GM19463 (cell line): ENCODE measurements around the gene PI16.

Experiments used
- ATAC-seq: cut with Tn5 transposase; IDR thresholded peaks from one replicate; pipeline ENCODE4 v1.9.1; 2021; ENCODE audit warnings: mild to moderate bottlenecking, moderate library complexity; ENCODE audit not compliant: unreplicated experiment

PI16 gene

DNA sequence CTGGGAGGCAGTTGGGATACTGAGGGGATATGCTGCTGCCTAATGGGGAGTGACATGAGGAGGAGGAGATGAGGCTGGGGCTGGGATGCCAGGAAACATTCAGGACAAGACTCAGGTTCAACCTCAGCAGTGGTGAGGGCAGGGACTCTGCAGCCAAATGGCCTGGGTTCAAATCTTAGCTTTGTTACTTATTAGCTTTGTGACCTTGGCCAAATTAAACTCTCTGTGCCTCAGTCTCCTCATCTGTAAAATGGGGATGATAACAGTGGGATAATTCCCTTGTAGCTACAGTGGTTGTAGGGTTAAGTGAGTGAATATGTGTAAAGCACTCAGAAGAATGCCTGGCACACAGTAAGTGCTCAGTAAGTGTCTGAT, 1.9 kb downstream of the PI16 start:
- ATAC-seq = no peak

GRCh38 chr6:36957773-36958271, 3.3 kb downstream of the PI16 start:
- no peak for ATAC-seq

DNA sequence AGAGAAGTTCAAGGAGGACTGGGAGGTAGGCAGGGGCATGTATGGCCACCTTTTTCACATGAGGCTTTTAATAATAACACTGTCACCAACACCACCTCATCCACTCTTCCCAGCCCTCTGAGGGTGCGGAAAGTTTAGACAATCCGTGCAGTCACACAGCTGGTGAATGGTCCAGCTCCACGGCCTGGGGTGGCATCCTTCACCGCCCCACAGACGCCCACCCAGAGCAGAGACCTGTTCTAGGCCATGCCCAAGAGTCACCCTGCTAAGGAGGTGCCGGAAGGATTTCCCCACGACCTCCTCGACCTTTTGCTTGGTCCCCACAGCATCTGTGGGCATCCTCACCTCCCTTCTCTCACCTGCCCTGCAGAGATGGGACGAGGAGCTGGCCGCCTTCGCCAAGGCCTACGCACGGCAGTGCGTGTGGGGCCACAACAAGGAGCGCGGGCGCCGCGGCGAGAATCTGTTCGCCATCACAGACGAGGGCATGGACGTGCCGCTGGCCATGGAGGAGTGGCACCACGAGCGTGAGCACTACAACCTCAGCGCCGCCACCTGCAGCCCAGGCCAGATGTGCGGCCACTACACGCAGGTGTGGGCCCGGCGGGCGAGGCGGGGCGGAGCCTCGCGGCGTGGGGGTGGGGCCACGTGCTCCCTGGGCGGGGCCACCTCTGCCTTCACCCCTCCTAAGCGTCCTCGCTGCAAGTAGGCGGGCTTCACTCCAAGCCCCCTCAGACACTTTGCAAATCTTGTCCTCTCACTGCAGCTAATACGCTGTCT, 4.4 kb downstream of the PI16 start:
- no peak for ATAC-seq

DNA sequence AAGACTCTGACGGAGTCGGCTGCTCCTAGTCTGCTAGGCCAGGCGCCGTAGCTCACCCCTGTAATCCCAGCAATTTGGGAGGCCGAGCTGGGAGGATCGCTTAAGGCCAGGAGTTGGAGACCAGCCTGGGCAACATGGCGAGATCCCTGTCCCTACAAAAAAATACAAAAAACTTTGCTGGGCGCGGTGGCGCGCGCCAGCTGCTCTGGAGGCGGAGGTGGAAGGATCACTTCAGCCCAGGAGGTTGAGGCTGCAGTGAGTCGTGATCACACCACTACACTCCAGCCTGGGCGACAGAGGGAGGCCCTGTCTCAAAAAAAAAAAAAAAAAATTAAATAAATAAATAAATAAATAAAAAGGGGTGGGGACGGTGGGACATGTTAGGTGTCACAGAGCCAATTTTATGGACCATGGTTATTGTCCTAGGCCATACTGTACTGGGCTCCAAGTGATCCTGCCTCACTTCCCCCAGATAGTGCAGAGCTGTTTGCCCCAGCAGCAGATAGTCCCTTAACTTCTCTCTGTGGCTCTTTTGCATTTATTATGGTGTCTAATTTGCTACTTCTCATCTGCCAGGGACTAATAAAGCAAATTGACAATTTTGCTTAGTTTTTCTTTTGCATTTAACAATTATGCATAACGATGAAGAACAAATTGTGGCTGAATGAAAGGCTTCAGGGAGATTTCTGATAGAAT, 5.2 kb downstream of the PI16 start:
- ATAC-seq = no peak

DNA sequence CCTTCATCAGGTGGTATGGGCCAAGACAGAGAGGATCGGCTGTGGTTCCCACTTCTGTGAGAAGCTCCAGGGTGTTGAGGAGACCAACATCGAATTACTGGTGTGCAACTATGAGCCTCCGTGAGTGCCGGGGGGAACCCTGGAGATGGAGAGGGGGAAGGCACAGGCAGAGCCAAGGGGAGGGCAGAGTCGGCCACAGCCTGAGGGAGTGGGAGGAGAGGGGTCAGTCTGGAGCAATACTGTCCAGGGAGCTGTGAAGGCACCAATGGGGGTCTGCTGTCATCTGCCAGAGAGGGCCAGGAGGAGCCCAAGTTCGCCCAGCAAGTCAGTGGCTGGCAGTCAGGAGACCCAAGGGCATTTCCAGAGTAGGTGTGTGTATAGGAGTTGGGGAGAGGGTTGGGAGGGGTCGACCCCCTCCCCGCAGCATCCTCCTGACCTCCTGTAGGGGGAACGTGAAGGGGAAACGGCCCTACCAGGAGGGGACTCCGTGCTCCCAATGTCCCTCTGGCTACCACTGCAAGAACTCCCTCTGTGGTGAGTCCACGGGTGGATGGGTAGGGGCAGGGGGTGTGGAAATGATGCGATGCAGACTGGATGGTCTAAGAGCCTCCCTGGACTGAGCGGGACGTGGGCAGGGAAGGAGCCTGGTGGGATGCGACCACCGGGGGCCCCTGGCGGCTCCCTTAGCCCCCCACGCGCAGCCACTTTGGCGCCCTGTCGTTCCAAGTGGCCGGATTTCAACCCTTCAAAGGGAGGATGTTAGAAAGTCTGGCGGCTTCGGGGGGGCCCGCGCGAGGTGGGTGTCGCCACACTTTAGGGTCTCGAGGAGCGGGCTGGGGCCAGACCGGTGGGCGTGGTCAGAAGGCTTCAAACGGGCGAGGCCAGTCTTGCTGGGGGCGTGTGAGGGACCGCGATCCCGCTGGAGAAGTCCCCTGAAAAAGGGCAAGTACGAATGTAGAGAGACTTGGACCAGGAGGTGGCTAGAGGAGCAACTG, 7.2 kb downstream of the PI16 start:
- ATAC-seq = no peak

DNA sequence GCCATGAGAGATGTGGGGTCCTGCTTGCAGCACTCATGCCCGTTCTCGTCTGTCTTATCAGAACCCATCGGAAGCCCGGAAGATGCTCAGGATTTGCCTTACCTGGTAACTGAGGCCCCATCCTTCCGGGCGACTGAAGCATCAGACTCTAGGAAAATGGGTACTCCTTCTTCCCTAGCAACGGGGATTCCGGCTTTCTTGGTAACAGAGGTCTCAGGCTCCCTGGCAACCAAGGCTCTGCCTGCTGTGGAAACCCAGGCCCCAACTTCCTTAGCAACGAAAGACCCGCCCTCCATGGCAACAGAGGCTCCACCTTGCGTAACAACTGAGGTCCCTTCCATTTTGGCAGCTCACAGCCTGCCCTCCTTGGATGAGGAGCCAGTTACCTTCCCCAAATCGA, 8.3 kb downstream of the PI16 start:
- no peak for ATAC-seq

DNA sequence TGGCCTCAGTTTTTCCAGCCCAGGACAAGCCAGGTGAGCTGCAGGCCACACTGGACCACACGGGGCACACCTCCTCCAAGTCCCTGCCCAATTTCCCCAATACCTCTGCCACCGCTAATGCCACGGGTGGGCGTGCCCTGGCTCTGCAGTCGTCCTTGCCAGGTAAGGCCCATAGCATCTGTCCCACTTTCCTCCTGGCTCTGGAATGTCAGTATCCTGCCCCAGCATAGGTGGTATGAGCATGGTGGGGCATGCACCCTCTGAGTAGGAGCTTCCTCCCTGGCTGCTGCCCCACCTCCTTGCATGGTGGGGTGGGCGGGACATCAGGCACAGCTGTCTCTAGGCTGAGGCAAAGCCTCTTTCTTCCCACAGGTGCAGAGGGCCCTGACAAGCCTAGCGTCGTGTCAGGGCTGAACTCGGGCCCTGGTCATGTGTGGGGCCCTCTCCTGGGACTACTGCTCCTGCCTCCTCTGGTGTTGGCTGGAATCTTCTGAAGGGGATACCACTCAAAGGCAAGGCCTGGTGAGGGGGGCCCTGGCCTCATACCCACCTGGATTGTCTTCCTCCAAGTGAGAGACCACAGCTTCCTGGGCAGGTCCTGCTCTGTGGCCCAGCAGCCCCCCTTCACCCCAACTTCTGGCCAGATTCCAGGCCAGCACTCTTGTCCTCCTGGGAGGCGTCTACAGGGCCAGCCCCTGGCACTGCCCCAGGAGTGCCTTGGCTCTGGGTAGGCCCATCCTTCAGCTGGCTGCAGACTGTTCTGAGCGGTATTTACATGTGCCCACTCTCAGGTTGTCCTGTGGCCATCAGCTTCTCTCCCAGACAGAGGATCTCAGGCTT, 9.1 kb downstream of the PI16 start:
- no peak for ATAC-seq

DNA sequence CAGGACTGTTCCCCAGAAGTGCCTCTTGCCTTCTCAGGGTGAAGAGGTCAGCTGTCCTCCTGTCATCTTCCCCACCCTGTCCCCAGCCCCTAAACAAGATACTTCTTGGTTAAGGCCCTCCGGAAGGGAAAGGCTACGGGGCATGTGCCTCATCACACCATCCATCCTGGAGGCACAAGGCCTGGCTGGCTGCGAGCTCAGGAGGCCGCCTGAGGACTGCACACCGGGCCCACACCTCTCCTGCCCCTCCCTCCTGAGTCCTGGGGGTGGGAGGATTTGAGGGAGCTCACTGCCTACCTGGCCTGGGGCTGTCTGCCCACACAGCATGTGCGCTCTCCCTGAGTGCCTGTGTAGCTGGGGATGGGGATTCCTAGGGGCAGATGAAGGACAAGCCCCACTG, 9.8 kb downstream of the PI16 start:
- no peak for ATAC-seq

GRCh38 chr6:36964908-36965307, 10.4 kb downstream of the PI16 start:
- ATAC-seq = no peak

DNA sequence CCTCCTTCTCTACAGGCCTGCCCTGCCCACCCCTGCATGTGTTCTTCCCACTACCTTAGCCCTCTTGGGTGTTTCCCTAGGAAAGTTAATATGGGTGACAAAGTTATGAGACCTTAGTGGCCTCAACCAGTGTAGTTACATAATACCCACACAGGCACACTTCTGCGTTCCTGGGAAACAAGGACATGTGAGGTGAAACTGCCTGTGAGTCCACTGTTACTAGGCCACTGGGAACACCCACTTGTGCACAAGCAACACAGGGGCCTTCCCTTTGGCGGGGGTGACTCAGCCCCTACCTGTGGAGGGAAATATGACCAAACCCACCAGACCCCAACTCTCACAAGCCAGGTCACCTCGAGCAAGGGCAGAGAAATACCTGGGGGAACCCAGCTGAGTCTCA, 12.8 kb downstream of the PI16 start:
- ATAC-seq = no peak

DNA sequence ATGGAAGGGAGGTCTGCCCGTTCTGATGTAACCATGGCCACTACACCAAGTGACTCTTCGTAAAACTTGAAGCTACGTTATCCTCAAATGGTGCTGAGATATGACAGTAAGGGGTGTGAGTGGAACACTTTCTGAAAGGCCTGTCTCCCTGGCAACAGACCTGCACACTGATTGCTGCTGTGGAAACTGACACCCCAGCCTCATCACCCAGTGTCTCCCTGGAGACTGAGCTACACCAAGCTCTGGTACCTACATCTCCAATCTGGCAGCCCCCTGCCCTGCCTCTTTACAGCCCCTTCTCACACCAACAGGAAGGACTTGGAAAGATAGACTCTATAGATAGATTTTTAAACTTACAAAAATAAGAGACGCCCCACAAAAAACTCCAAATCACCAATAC, 13.2 kb downstream of the PI16 start:
- no peak for ATAC-seq

- no peak for ATAC-seq
Measured at GRCh38 chr6:36968266-36968977, 13.9 kb downstream of the PI16 start.

DNA sequence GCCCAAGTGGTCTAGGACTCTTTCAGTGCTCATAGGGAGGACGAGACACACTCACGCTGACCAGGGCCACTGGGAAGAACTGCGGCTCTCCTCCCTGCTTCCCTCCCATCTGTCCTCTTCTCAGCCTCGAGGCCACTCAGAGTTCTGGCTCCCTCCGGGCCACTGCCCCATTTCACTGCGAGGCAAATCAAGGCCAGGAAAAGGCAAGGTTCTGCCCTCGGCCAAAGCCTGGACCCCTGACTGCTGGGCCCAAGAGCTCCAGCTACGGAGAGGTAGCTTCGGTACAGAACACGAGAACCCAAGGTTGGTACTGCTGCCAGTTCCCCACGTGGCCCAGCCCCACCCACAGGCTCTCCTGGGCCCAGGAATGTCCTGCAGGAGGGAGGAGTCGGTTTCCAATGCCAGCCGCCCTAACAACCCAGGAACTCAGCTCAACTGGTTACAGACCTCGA, 14.7 kb downstream of the PI16 start:
- ATAC-seq = no peak

GRCh38 chr6:36969988-36970891, 15.7 kb downstream of the PI16 start:
- ATAC-seq = no peak

GRCh38 chr6:36970892-36971842, 16.6 kb downstream of the PI16 start:
- no peak for ATAC-seq

- no peak for ATAC-seq
Measured at GRCh38 chr6:36971921-36972673, 17.6 kb downstream of the PI16 start.

GRCh38 chr6:36973190-36973589, 18.7 kb downstream of the PI16 start:
- ATAC-seq = no peak
